Measurements from ENCODE around the gene BRSK2.

GRCh38 chr11:1496761-1497095 is 107.0 kb downstream of the BRSK2 start:
- no peak for TF ChIP-seq CTCF (IDR thresholded peaks at IDR 0.05)
- TF ChIP-seq ZFX (IDR thresholded peaks at IDR 0.05; ENCODE audit: borderline replicate concordance), result no peak

Data from 22Rv1 (cell line).